Calu3 (cell line): ENCODE results near the gene ITGB1BP2. TPM values are rescaled to one million over a fixed set of nuclear protein-coding genes. Genes with fewer than 3 reads are reported as not detected.
"Not testable (repeated sequence)": the region's sequence is repeated elsewhere in the genome, so short reads cannot be mapped to it uniquely, and the experiment has no call there.

Source experiments
- BruUV-seq: library from RNA; stranded (reverse); fragments of 400-500 nt; replicated peaks from 2 replicates; lab custom pipeline; 2021; lab: Mats Ljungman, UMichigan
- CTCF ChIA-PET: fragments of 300-600 bp; sonication (Branson Sonifier 250); formaldehyde crosslinking; loops from one replicate; lab custom pipeline; 2022; ENCODE audit warnings: antibody characterized with exemption; lab: Charles Lee
- DNase-seq: peaks from one replicate; pipeline ENCODE4 v3.0.0; 2022
- H3K27ac Mint-ChIP-seq: one replicate; pipeline ENCODE4 v1.8.0; 2022; ENCODE audit warnings: mixed read lengths; ENCODE audit not compliant: unreplicated experiment
- H3K27me3 Mint-ChIP-seq: one replicate; pipeline ENCODE4 v1.8.0; 2022; ENCODE audit warnings: mixed read lengths; ENCODE audit not compliant: unreplicated experiment
- H3K36me3 Mint-ChIP-seq: one replicate; pipeline ENCODE4 v1.8.0; 2022; ENCODE audit warnings: mild to moderate bottlenecking, moderate library complexity, mixed read lengths; ENCODE audit not compliant: insufficient read depth, unreplicated experiment
- H3K4me1 Mint-ChIP-seq: one replicate; pipeline ENCODE4 v1.8.0; 2022; ENCODE audit warnings: mild to moderate bottlenecking, low read depth, mixed read lengths; ENCODE audit not compliant: unreplicated experiment
- H3K4me3 Mint-ChIP-seq: one replicate; pipeline ENCODE4 v1.8.0; 2022; ENCODE audit warnings: mild to moderate bottlenecking, low read depth, moderate library complexity, mixed read lengths; ENCODE audit not compliant: unreplicated experiment
- H3K9me3 Mint-ChIP-seq: one replicate; pipeline ENCODE4 v1.8.0; 2022; ENCODE audit warnings: low read depth, mixed read lengths; ENCODE audit not compliant: unreplicated experiment
- CTCF ChIP-seq: fragments of 200-600 bp; IDR thresholded peaks from one replicate; pipeline ENCODE4 v1.8.0; 2022; ENCODE audit warnings: antibody characterized with exemption; ENCODE audit not compliant: unreplicated experiment
- intact Hi-C: fragments of 100-400 bp; cut with micrococcal nuclease; formaldehyde crosslinking; loops from one replicate; pipeline ENCODE4 v1.10.0; 2022; ENCODE audit not compliant: unreplicated experiment
- total RNA-seq: library from RNA; stranded (reverse); gene quantifications from 2 replicates; pipeline ENCODE4 v1.2.3, GENCODE V29; 2022

The ITGB1BP2 gene
- total RNA-seq, 1 experiment from 2014 or later = 7.1 TPM

- Mint-ChIP-seq H3K27ac (no peak overlapping the region), H3K36me3 (no peaks in the 10 kb centered on the region), H3K4me3 (no peak overlapping the region), H3K4me1 (no peaks in the 10 kb centered on the region), H3K27me3 (no peaks in the 10 kb centered on the region), H3K9me3 (no peaks in the 10 kb centered on the region)
- CTCF ChIA-PET = no interaction called here
- TF ChIP-seq CTCF = no peak
- no peak for DNase-seq
- intact Hi-C loops = no loop called here
- no TSS peak for BruUV-seq
Measured at GRCh38 chrX:71269801-71270395, 31.7 kb upstream of the ITGB1BP2 start.

- H3K27ac Mint-ChIP-seq, CTCF ChIA-PET, H3K4me3 Mint-ChIP-seq, H3K4me1 Mint-ChIP-seq, BruUV-seq, intact Hi-C loops, H3K27me3 Mint-ChIP-seq, DNase-seq, H3K36me3 Mint-ChIP-seq, H3K9me3 Mint-ChIP-seq: not testable (repeated sequence)
Measured at GRCh38 chrX:71272313-71272712, 29.2 kb upstream of the ITGB1BP2 start.

- H3K4me3 Mint-ChIP-seq, intact Hi-C loops, H3K4me1 Mint-ChIP-seq, DNase-seq, H3K9me3 Mint-ChIP-seq, BruUV-seq, H3K27ac Mint-ChIP-seq: not testable (repeated sequence)
- H3K27me3 Mint-ChIP-seq = peaks cover 12% of the 10 kb centered on the region
- peaks cover 36% of the 10 kb centered on the region for H3K36me3 Mint-ChIP-seq
- CTCF ChIA-PET = interaction anchor here (0.6 kb wide), 1 partner anchor 102 kb away, joined by 3 read pairs; no protein-coding TSS in a partner anchor
Measured at GRCh38 chrX:71281300-71281699, 20.2 kb upstream of the ITGB1BP2 start.

GRCh38 chrX:71282514-71283402 is 18.8 kb upstream of the ITGB1BP2 start:
- CTCF ChIA-PET = interaction anchor here (0.6 to 1.8 kb wide), 12 partner anchors 28 to 574 kb away, joined by 3 to 13 read pairs (median 4); partner anchors contain the start of gene ZMYM3
- BruUV-seq = no TSS peak
- H3K4me3 Mint-ChIP-seq = peak overlapping the region; percentile 97
- H3K4me1 Mint-ChIP-seq = no peaks in the 10 kb centered on the region
- no peak for DNase-seq
- H3K27me3 Mint-ChIP-seq = peaks cover 12% of the 10 kb centered on the region
- H3K9me3 Mint-ChIP-seq = peaks cover 4% of the 10 kb centered on the region
- peaks cover 45% of the 10 kb centered on the region for H3K36me3 Mint-ChIP-seq
- H3K27ac Mint-ChIP-seq = peak overlapping the region; percentile 100
- intact Hi-C loops = no loop called here
- TF ChIP-seq CTCF = no peak

- CTCF ChIA-PET = interaction anchor here (0.6 to 1.8 kb wide), 12 partner anchors 28 to 575 kb away, joined by 3 to 13 read pairs (median 4); partner anchors contain the start of gene ZMYM3
- DNase-seq = peak; percentile 90
- intact Hi-C loops = loop anchor here (2.0 kb wide), 1 partner anchor 69 kb away; no protein-coding TSS in a partner anchor
- Mint-ChIP-seq H3K9me3 (peaks cover 4% of the 10 kb centered on the region), H3K4me3 (peak within 1 kb of the TSS; percentile 97), H3K27me3 (peaks cover 10% of the 10 kb centered on the region), H3K36me3 (peaks cover 51% of the 10 kb centered on the region), H3K27ac (peak within 1 kb of the TSS; percentile 100), H3K4me1 (no peaks in the 10 kb centered on the region)
- BruUV-seq = TSS peak; percentile 86
- TF ChIP-seq CTCF = no peak
Measured at GRCh38 chrX:71283403-71284143, 18.0 kb upstream of the ITGB1BP2 start, which contains the start of gene NONO. Gene NONO, plus strand, starts transcription at chrX:71283635. Its CDS starts 7,003 bp downstream, at chrX:71290638.
